Amygdala (tissue), 56 donors: Measurements from ENCODE around the gene LRRC55.
A peak's percentile ranks its signal among the peaks of the same experiment; 100 is the strongest.

ENCODE experiments used
- DNase-seq, 56 donors: peaks; one replicate each; lab custom pipeline; 2025; lab: John Stamatoyannopoulos, UW

LRRC55 gene

DNA sequence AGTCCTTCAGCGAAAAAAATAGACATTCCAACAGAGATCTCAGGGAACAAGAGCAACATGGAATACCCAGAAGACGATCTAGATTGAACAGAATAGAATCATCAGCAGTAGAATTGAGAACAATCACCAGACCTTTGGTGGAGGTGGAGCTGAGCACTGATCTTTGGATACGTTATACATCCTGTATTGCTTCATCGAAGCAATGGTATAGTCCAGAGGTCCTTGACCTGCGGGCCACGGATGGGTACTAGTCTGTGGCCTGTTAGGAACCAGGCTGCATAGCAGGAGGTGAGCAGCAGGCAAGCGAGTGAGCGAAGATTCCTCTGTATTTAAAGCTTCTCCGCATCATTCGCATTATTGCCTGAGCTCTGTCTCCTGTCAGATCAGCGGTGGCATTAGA lies 17.6 kb downstream of the LRRC55 start:
- DNase-seq = no peak

DNA sequence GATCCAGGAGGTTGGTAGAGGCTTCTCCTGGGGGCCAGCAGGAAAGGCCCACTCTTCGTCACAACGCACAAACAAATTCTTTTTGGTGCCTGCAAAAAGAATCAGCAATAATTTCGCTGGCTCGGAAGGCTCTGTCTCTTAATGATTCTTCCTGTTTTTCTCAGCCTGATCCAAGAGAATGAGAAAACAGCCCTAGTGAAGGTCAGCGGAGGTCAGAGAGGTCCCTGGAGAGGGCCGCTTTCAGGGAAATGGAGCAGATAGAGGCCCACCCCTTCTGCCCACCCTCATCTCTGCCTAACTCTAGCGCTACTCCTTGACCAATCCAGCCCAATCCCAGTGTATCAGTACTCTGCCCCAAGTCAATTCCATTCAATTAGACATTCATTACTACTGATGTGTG lies 19.2 kb downstream of the LRRC55 start:
- no peak for DNase-seq

DNA sequence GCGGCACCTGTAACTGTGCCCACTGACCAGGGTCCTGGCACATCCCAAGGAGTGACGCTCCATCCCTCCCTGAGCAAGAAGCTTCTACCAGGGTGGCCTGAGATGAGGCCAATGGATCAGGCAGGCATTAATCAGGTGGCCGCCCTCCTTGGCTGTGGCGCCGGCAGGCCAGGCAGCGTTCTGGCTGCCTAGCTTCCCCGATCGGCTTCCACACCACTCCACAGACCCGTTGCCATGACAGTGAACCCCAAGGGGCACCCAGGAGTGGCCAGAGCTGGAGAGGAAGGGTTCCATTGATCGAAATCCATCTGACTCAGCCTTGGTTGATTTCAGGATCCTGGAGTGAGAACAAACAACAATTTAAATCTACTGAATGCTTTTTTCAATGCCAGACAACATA lies 20.5 kb downstream of the LRRC55 start:
- peak in 9 of 56 donors; percentile 12 to 47 (median 23) for DNase-seq

- no peak for DNase-seq
Observed at GRCh38 chr11:57203359-57203758, 21.6 kb downstream of the LRRC55 start.

- no peak for DNase-seq
Observed at GRCh38 chr11:57203882-57204480, 22.2 kb downstream of the LRRC55 start.

GRCh38 chr11:57205041-57205641 lies 23.4 kb downstream of the LRRC55 start:
- DNase-seq = peak in 6 of 56 donors; percentile 7 to 20 (median 13)

DNA sequence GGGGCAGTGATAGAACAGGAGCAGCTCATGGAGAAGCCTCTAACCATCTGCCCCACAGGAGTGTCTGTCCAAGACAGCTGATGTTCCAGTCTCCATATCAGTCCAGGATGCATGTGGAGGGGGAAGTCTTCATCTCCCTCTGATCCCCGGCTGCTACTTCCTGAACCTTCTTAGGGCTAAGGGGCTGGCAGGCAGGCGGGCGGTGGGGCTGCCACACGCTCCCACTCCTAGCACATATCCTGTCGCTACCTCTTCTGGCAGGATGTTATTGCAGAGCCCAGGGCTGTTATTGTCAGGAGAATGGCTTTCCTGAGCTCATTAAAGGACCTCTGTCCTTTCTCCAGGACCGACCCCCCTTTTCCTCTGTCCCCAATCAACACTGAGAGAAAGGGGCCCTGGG lies 25.4 kb downstream of the LRRC55 start:
- no peak for DNase-seq

GRCh38 chr11:57210781-57211180 lies 29.0 kb downstream of the LRRC55 start:
- no peak for DNase-seq

DNA sequence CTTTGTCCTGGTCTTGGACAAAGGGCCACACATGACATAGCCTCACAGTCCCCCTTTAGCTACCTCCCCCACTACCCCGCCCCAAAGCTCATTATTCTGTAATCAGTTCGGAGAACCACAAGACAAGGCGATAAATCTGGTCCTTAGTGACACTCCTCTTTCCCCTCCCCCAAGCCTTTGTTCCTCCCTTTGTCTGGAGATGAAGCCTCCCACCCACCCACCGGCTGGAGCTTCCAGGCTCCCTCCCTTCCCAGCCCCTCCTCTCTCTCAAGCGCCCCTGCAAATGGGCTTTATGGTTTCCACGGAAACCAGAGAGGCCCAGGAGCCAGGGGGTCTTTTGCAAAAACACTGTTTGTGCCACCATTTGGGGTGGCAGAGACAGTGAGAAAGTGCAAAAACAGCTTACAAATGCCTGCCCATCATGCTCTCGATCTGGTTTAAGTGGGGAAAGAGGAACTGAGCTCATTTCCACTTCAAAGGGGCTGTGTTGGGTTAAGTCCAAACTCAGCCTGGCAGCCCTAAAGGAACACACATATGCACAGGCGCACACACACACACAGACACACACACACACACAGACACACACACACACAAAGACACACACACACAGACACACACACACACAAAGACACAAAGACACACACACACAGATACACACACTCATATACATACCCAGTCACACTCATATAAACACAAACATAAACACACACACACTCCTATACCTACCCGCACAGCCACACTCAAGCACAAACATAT lies 31.8 kb downstream of the LRRC55 start:
- DNase-seq = peak in 1 of 56 donors; percentile 25

- no peak for DNase-seq
Observed at GRCh38 chr11:57214098-57214417, 32.3 kb downstream of the LRRC55 start.

DNA sequence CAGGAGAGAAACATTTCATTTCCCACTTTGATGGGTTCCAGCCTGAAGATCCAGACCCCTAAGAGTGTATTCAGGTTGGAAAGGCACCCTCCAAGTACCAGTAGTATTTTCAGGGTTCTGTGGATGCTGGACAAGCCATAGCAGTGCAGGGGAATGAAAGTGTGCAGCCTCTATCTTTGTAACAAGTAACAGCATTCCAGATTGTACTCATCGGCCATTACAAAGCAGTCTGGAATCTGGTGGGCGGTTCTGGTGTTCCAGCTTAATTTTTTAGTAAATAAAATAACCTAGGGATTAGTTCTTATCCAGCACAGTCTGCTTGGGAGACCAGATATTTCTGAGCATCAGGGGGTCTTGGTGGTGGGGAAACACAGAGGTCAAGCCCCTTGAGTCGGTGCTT lies 32.7 kb downstream of the LRRC55 start:
- no peak for DNase-seq

DNA sequence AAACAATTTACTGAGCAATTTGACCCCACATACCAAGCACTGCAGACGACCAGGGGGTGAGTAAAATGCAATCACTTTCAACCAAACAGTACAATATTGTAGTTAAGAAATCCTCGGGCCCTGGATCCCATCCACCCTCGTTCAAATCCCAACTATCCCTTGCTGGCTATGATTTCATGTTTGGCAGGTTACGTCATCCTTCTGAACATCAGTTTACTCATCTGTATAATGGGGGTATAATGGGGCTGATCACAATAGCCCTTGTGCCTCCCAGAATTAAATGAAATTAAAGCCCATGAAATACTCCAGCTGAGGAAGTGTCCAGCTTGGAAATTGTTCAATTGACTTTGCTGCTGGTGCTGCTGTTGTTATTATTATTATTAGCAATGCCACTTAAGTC lies 34.7 kb downstream of the LRRC55 start:
- no peak for DNase-seq

GRCh38 chr11:57217053-57217452 lies 35.3 kb downstream of the LRRC55 start:
- DNase-seq = no peak

DNA sequence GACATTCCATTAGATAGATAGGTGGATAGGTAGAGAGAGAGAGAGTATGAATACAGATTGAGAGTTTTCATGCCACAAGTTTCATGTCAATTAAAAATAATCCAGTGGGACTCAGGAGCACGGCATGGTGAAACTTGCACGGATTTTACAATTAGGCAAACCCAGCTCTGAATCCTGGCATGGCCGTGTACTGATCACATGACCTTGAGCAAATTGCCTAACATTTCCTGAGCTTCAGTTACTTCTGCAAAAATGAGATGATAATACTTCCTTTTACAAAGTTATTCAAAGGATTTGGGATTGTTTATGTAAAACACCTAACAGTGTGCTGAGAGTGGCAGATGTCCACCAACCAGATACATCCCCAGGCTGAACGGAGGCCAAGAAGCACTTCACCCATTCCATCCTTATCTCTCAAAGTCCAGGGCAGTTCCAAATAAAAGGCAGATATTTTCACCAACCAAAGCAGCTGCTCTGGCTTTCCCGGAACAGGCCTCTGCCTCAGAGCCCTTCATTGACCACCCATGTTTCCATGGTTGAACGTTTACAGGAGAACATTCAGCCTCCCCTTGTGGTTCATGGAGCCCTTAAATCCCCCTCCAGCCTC lies 37.4 kb downstream of the LRRC55 start:
- DNase-seq = peak in 1 of 56 donors; percentile 7

DNA sequence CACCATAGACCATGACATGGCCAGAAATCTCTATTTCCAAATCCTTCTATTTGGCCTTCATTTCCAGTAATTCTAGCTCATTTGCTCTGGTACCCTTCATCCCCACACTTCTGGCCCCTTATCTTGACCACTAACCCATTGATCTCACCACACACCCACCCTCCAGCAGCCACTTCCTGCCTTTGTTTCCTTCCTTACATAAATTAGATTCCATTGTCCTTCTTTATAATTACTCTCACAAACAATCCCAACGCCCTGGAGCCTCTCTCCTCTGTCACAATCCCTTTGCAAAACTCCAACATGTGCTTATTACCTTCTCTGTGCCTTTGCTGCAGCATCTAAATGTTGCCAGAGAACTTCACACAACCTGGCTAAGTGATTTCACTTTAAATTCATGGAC lies 40.5 kb downstream of the LRRC55 start:
- no peak for DNase-seq

- DNase-seq = no peak
Observed at GRCh38 chr11:57223601-57224000, 41.8 kb downstream of the LRRC55 start.

DNA sequence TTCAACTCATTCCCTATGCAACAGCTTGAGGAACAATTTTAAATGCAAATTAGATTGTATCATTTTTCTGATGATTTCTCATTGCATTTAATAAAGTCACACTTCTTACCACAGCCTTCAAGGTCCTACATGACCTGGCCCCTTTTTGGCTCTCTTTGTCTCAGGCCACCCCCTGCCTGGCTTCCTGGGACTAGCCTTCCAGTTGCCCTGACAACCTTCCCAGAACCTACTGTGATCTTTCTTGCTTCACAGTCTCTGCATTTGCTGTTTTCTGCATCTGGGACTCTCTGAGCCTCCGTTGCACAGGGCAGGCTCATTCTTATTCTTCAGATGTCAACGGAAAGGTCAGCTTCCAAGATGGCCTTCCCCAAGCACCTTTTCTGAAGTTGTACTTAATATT lies 42.4 kb downstream of the LRRC55 start:
- DNase-seq = peak in 4 of 56 donors; percentile 8 to 19 (median 17)

DNA sequence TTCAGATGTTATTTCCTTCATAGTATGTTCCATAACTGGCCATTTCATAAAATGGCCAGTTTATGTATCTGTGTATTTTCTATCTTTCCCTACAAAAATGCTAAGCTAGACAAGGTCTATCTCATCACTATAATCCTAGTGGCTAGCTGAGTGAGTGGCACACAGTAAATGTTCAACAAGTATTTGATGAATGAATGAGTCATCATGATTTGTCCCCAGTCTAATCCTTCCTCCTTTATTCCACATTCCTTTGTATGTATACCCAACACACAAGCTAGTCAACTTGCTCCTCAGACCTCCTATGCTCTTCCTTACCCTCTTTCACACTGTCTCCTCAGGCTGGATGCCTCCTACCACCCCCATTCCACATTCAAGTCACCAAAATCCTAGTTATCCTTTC lies 42.8 kb downstream of the LRRC55 start:
- no peak for DNase-seq

- DNase-seq = no peak
Observed at GRCh38 chr11:57228600-57228999, 46.8 kb downstream of the LRRC55 start.

DNA sequence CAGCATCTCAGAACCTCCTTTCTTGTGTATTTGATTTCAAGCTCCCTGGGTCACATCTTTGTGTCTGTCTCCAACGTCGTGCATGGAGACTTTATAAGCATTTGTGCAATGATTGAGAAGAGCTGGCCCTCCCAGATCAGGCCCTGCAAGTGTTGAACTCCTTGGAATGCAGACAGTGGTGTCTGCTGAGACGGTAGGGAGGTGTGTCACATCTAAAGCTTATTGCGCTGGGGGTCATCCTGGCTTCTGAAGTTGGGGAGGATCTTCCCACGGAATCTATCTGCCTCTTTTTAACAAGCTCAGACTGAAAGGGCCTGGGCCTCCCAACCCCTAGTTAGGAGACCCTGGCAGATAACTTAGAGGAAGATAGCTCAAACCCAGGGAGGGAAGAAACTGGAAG lies 48.6 kb downstream of the LRRC55 start:
- no peak for DNase-seq

GRCh38 chr11:57230791-57231538 lies 49.2 kb downstream of the LRRC55 start:
- DNase-seq = peak in 28 of 56 donors; percentile 9 to 72 (median 44)
